HEK293T (cell line): Measurements from ENCODE around the gene COPG2.

Source experiments
- CTCF ChIA-PET: fragments of 350-600 bp; formaldehyde crosslinking; extraction: SDS; loops from one replicate; lab custom pipeline; 2021; ENCODE audit warnings: antibody characterized with exemption, inconsistent platforms; lab: Yijun Ruan, JAX
- POLR2A ChIA-PET: fragments of 350-600 bp; formaldehyde crosslinking; extraction: SDS; loops from one replicate; lab custom pipeline; 2020; ENCODE audit warnings: antibody characterized with exemption, inconsistent platforms; lab: Yijun Ruan, JAX
- DNase-seq: peaks from one replicate; pipeline ENCODE4 v3.0.0; 2012; ENCODE audit warnings: mixed read lengths; ENCODE audit errors: extremely low spot score
- ARNT ChIP-seq: fragments of 450-650 bp; IDR thresholded peaks from 2 replicates; pipeline ENCODE4 v1.6.1; 2017; ENCODE audit warnings: mild to moderate bottlenecking
- BHLHE40 ChIP-seq: fragments of 450-650 bp; IDR thresholded peaks from 2 replicates; pipeline ENCODE4 v1.6.1; 2016; ENCODE audit warnings: mild to moderate bottlenecking, moderate library complexity, borderline replicate concordance
- CTBP1 ChIP-seq: fragments of 450-650 bp; IDR thresholded peaks from 2 replicates; pipeline ENCODE4 v1.6.1; 2016; ENCODE audit warnings: borderline replicate concordance
- ELF4 ChIP-seq: fragments of 450-650 bp; IDR thresholded peaks from 2 replicates; pipeline ENCODE4 v1.6.1; 2017; ENCODE audit warnings: antibody characterized with exemption
- FOXA1 ChIP-seq: fragments of 450-650 bp; IDR thresholded peaks from 2 replicates; pipeline ENCODE4 v1.6.1; 2016; ENCODE audit warnings: mild to moderate bottlenecking
- FOXK2 ChIP-seq: fragments of 450-650 bp; IDR thresholded peaks from 2 replicates; pipeline ENCODE4 v1.6.1; 2016; ENCODE audit warnings: mild to moderate bottlenecking
- FOXM1 ChIP-seq: fragments of 450-650 bp; IDR thresholded peaks from 2 replicates; pipeline ENCODE4 v1.6.1; 2017; ENCODE audit warnings: mild to moderate bottlenecking, borderline replicate concordance
- HDGF ChIP-seq: fragments of 450-650 bp; IDR thresholded peaks from 2 replicates; pipeline ENCODE4 v1.6.1; 2017; ENCODE audit warnings: antibody characterized with exemption, borderline replicate concordance
- L3MBTL2 ChIP-seq: fragments of 450-650 bp; conservative IDR thresholded peaks from 2 replicates; pipeline ENCODE4 v1.6.1; 2016; ENCODE audit warnings: mild to moderate bottlenecking
- LEF1 ChIP-seq: fragments of 450-650 bp; IDR thresholded peaks from 2 replicates; pipeline ENCODE4 v1.6.1; 2017; ENCODE audit warnings: mild to moderate bottlenecking, borderline replicate concordance
- NFRKB ChIP-seq: fragments of 450-650 bp; IDR thresholded peaks from 2 replicates; pipeline ENCODE4 v1.6.1; 2016; ENCODE audit warnings: mild to moderate bottlenecking, moderate library complexity
- PKNOX1 ChIP-seq: fragments of 450-650 bp; IDR thresholded peaks from 2 replicates; pipeline ENCODE4 v1.6.1; 2016
- SP1 ChIP-seq: fragments of 450-650 bp; IDR thresholded peaks from 2 replicates; pipeline ENCODE4 v1.6.1; 2017
- SUZ12 ChIP-seq: fragments of 450-650 bp; IDR thresholded peaks from 2 replicates; pipeline ENCODE4 v1.6.1; 2016; ENCODE audit warnings: mild to moderate bottlenecking
- TARDBP ChIP-seq: fragments of 450-650 bp; IDR thresholded peaks from 2 replicates; pipeline ENCODE4 v1.6.1; 2016
- ZNF384 ChIP-seq: fragments of 450-650 bp; IDR thresholded peaks from 2 replicates; pipeline ENCODE4 v1.6.1; 2016

COPG2 gene

GRCh38 chr7:130479716-130480400 lies 188.7 kb downstream of the COPG2 start:
- TF ChIP-seq HDGF (no peak), SP1 (no peak)
- DNase-seq: no peak
- ChIA-PET CTCF (no interaction called here), POLR2A (no interaction called here)

- POLR2A ChIA-PET: no interaction called here
Observed at GRCh38 chr7:130478991-130479390, 189.6 kb downstream of the COPG2 start.

GRCh38 chr7:130476297-130477150 lies 192.0 kb downstream of the COPG2 start:
- DNase-seq: no peak
- ChIA-PET POLR2A (no interaction called here), CTCF (no interaction called here)
- TF ChIP-seq L3MBTL2: no peak
- TF ChIP-seq SP1: no peak
- TF ChIP-seq LEF1: no peak
- TF ChIP-seq TARDBP: no peak
- TF ChIP-seq ARNT: no peak
- no peak for TF ChIP-seq BHLHE40

More at GRCh38 chr7:130478991-130479390, 189.6 kb downstream of the COPG2 start:
- CTCF ChIA-PET: no interaction called here
- TF ChIP-seq PKNOX1 (no peak), BHLHE40 (no peak), L3MBTL2 (no peak), FOXA1 (no peak), FOXM1 (no peak), TARDBP (no peak), ZNF384 (no peak), FOXK2 (no peak), SUZ12 (no peak), ARNT (no peak)
- no peak for DNase-seq

GRCh38 chr7:130475776-130476175 lies 192.8 kb downstream of the COPG2 start:
- ChIA-PET CTCF (no interaction called here), POLR2A (no interaction called here)
- no peak for DNase-seq
- TF ChIP-seq SP1 (no peak), L3MBTL2 (no peak), FOXM1 (no peak), TARDBP (no peak), HDGF (no peak), CTBP1 (no peak), FOXK2 (no peak), PKNOX1 (no peak), ELF4 (no peak), ZNF384 (no peak), LEF1 (no peak), BHLHE40 (no peak), NFRKB (no peak), FOXA1 (no peak), SUZ12 (no peak), ARNT (no peak)

GRCh38 chr7:130473876-130474275 lies 194.7 kb downstream of the COPG2 start:
- POLR2A ChIA-PET: no interaction called here
- TF ChIP-seq NFRKB (no peak), SP1 (no peak), L3MBTL2 (no peak), HDGF (no peak), TARDBP (no peak), ZNF384 (no peak), SUZ12 (no peak), FOXM1 (no peak), PKNOX1 (no peak), BHLHE40 (no peak), ARNT (no peak), CTBP1 (no peak), FOXA1 (no peak)
- CTCF ChIA-PET: no interaction called here

GRCh38 chr7:130473289-130473688 lies 195.3 kb downstream of the COPG2 start:
- ChIA-PET POLR2A (no interaction called here), CTCF (no interaction called here)
- TF ChIP-seq BHLHE40: no peak
- no peak for TF ChIP-seq NFRKB
- TF ChIP-seq ZNF384: no peak
- TF ChIP-seq SUZ12: no peak
- TF ChIP-seq FOXK2: no peak
- TF ChIP-seq TARDBP: no peak
- no peak for TF ChIP-seq CTBP1
- no peak for TF ChIP-seq FOXA1
- no peak for TF ChIP-seq ARNT
- TF ChIP-seq HDGF: no peak
- TF ChIP-seq PKNOX1: no peak
- no peak for TF ChIP-seq L3MBTL2
- no peak for DNase-seq

More at GRCh38 chr7:130473876-130474275, 194.7 kb downstream of the COPG2 start:
- DNase-seq: no peak
